Uterus (tissue), 4 donors: ENCODE results near the gene SLC9A5. TPM values are rescaled to one million over a fixed set of nuclear protein-coding genes. Genes with fewer than 3 reads are reported as not detected.

Experiments
- DNase-seq, 2 donors: peaks; one replicate each; pipeline ENCODE4 v3.0.0-alpha.2; 2019 to 2020
- H3K27ac ChIP-seq, 2 donors: fragments of 200-600 bp; sonication (generic); 1 replicate in 1 of 2; 2 replicates in 1 of 2; pipeline ENCODE4 v1.5.1; 2016 to 2018
- H3K27me3 ChIP-seq, 2 donors: fragments of 200-600 bp; sonication (generic); one replicate each; pipeline ENCODE4 v1.5.1; 2018 to 2019; ENCODE audit warnings: control low read depth in 1 of 2
- H3K36me3 ChIP-seq, 2 donors: fragments of 200-600 bp; sonication (generic); one replicate each; pipeline ENCODE4 v1.5.1; 2019; ENCODE audit warnings: control low read depth in 1 of 2
- H3K4me1 ChIP-seq, 2 donors: fragments of 200-600 bp; sonication (generic); one replicate each; pipeline ENCODE4 v1.5.1; 2018 to 2019; ENCODE audit warnings: control low read depth in 1 of 2
- H3K4me3 ChIP-seq, 2 donors: fragments of 200-600 bp; sonication (generic); 1 replicate in 1 of 2; 2 replicates in 1 of 2; pipeline ENCODE4 v1.5.1; 2018 to 2019; ENCODE audit warnings: mild to moderate bottlenecking in 1 of 2
- H3K9me3 ChIP-seq, 2 donors: fragments of 200-600 bp; sonication (generic); one replicate each; pipeline ENCODE4 v1.5.1; 2019; ENCODE audit warnings: control low read depth in 1 of 2
- CTCF ChIP-seq, 4 experiments: fragments of 200-600 bp in 2 of 4; fragments of 450-650 bp in 2 of 4; sonication (generic) in 2 of 4; IDR thresholded peaks; one replicate each; pipeline ENCODE4 v1.5.1; 2016 to 2019; ENCODE audit warnings: antibody characterized with exemption in 4 of 4, mild to moderate bottlenecking in 2 of 4, moderate library complexity in 1 of 4
- POLR2A ChIP-seq, 2 donors: fragments of 450-650 bp; IDR thresholded peaks; one replicate each; pipeline ENCODE4 v1.6.1; 2016; ENCODE audit warnings: antibody characterized with exemption in 2 of 2, mild to moderate bottlenecking in 1 of 2, moderate library complexity in 1 of 2
- intact Hi-C: fragments of 100-400 bp; cut with DNase I; formaldehyde crosslinking; loops from one replicate; pipeline ENCODE4 v1.15.1; 2023; ENCODE audit warnings: low total_unique reads
- total RNA-seq, 4 donors: library from RNA; depleted of rRNA in 3 of 4; stranded (reverse); fragments of >200 nt in 3 of 4; gene quantifications; one replicate each; pipeline versions ENCODE4 v1.1.0 to v1.2.4, GENCODE V29; 2014 to 2023
- donor health status: DM: yes; HTN: yes; CAD: no.

SLC9A5 gene
- total RNA-seq, 4 donors from 2014 or later, result 0.55 to 1.9 (median 1.3) TPM; not detected in 1

- Histone ChIP-seq H3K4me3 (no peak overlapping the region), H3K27me3 (no peaks in the 10 kb centered on the region), H3K36me3 (no peaks in the 10 kb centered on the region), H3K27ac (no peak overlapping the region), H3K4me1 (no peaks in the 10 kb centered on the region), H3K9me3 (no peaks in the 10 kb centered on the region)
- TF ChIP-seq POLR2A (IDR thresholded peaks at IDR 0.05) (no peak), CTCF (IDR thresholded peaks at IDR 0.05) (no peak)
- intact Hi-C loops, result no loop called here
- no peak for DNase-seq
Observed at GRCh38 chr16:67269766-67270165, 21.0 kb downstream of the SLC9A5 start.

GRCh38 chr16:67270931-67271338 lies 22.2 kb downstream of the SLC9A5 start:
- DNase-seq, result no peak
- TF ChIP-seq POLR2A (IDR thresholded peaks at IDR 0.05) (no peak), CTCF (IDR thresholded peaks at IDR 0.05) (no peak)
- Histone ChIP-seq H3K27ac (no peak overlapping the region), H3K9me3 (no peaks in the 10 kb centered on the region), H3K36me3 (no peaks in the 10 kb centered on the region), H3K4me3 (no peak overlapping the region), H3K27me3 (no peaks in the 10 kb centered on the region), H3K4me1 (no peaks in the 10 kb centered on the region)
- intact Hi-C loops, result no loop called here

- H3K9me3 ChIP-seq, result no peaks in the 10 kb centered on the region
- no peak overlapping the region for H3K27ac ChIP-seq
- no peaks in the 10 kb centered on the region for H3K27me3 ChIP-seq
- no peak for DNase-seq
- no peaks in the 10 kb centered on the region for H3K4me1 ChIP-seq
- no peak for TF ChIP-seq CTCF (IDR thresholded peaks at IDR 0.05)
- TF ChIP-seq POLR2A (IDR thresholded peaks at IDR 0.05), result no peak
- H3K4me3 ChIP-seq, result no peak overlapping the region
- intact Hi-C loops, result no loop called here
- no peaks in the 10 kb centered on the region for H3K36me3 ChIP-seq
Observed at GRCh38 chr16:67271446-67271845, 22.7 kb downstream of the SLC9A5 start.

GRCh38 chr16:67275321-67275720 lies 26.5 kb downstream of the SLC9A5 start:
- H3K4me1 ChIP-seq, result peaks cover 0 to 5% of the 10 kb centered on the region in 2 donors
- H3K36me3 ChIP-seq, result no peaks in the 10 kb centered on the region
- H3K9me3 ChIP-seq, result no peaks in the 10 kb centered on the region
- intact Hi-C loops, result no loop called here
- TF ChIP-seq CTCF (IDR thresholded peaks at IDR 0.05), result no peak
- no peak for TF ChIP-seq POLR2A (IDR thresholded peaks at IDR 0.05)
- H3K27ac ChIP-seq, result no peak overlapping the region
- no peak for DNase-seq
- no peak overlapping the region for H3K4me3 ChIP-seq
- H3K27me3 ChIP-seq, result no peaks in the 10 kb centered on the region

GRCh38 chr16:67277294-67277998 lies 28.7 kb downstream of the SLC9A5 start:
- TF ChIP-seq CTCF (IDR thresholded peaks at IDR 0.05) (no peak), POLR2A (IDR thresholded peaks at IDR 0.05) (no peak)
- Histone ChIP-seq H3K27ac (peak overlapping the region; percentile 53 to 75), H3K4me3 (no peak overlapping the region), H3K36me3 (no peaks in the 10 kb centered on the region), H3K4me1 (peaks cover 0 to 5% of the 10 kb centered on the region in 2 donors), H3K27me3 (no peaks in the 10 kb centered on the region), H3K9me3 (no peaks in the 10 kb centered on the region)
- intact Hi-C loops, result no loop called here
- peak; percentile 67 to 69 for DNase-seq
